Ovary (tissue), 3 donors: Measurements from ENCODE around the gene LRRC4C.

ENCODE experiments used
- POLR2A ChIP-seq: fragments of 450-650 bp; IDR thresholded peaks from one replicate; pipeline ENCODE4 v1.6.1; 2017; ENCODE audit warnings: antibody characterized with exemption, mild to moderate bottlenecking, moderate library complexity
- TF ChIP-seq, protein P1 (sequence below), 3 donors: fragments of 450-650 bp in 2 of 3; fragments of 200-600 bp in 1 of 3; IDR thresholded peaks; one replicate each; pipeline versions ENCODE4 v1.5.1 to v1.8.0; 2016 to 2022; ENCODE audit warnings: antibody characterized with exemption in 3 of 3, mild to moderate bottlenecking in 1 of 3
- donor health status: DM: no; HTN: no; CAD: no.

DNA sequence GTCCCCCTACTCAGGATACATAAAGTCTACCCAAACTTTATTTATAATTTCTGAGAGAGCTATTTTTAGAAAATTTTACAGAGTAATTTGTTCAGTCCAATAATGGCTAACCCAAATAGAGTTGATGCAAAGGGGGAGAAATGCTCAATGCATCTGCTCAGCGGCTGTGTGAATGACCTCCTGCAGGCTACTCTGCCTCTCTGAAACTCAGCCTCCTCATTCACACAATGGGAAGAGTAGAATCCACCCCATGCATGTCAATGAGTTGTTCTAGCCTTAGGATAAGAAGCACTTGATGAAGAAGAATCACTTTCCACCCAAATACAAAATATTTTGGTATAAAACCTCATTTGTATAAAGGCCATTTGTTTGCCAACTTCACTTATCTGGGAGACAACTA is 1204.0 kb downstream of the LRRC4C start:
- TF ChIP-seq, protein P1, sequence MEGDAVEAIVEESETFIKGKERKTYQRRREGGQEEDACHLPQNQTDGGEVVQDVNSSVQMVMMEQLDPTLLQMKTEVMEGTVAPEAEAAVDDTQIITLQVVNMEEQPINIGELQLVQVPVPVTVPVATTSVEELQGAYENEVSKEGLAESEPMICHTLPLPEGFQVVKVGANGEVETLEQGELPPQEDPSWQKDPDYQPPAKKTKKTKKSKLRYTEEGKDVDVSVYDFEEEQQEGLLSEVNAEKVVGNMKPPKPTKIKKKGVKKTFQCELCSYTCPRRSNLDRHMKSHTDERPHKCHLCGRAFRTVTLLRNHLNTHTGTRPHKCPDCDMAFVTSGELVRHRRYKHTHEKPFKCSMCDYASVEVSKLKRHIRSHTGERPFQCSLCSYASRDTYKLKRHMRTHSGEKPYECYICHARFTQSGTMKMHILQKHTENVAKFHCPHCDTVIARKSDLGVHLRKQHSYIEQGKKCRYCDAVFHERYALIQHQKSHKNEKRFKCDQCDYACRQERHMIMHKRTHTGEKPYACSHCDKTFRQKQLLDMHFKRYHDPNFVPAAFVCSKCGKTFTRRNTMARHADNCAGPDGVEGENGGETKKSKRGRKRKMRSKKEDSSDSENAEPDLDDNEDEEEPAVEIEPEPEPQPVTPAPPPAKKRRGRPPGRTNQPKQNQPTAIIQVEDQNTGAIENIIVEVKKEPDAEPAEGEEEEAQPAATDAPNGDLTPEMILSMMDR (IDR thresholded peaks at IDR 0.05), result no peak
- TF ChIP-seq POLR2A, result no peak
